GM12892 (cell line): Measurements from ENCODE around the gene TMEM187.

Experiments used
- POLR2A ChIP-seq: IDR thresholded peaks from 2 replicates; pipeline ENCODE4 v1.6.1; 2011; ENCODE audit warnings: low read depth, low read length, control low read depth
- POLR2AphosphoS5 ChIP-seq: IDR thresholded peaks from 2 replicates; pipeline ENCODE4 v1.6.1; 2011; ENCODE audit warnings: low read depth, low read length, control low read depth
- TAF1 ChIP-seq: IDR thresholded peaks from 2 replicates; pipeline ENCODE4 v1.6.1; 2011; ENCODE audit warnings: low read depth, mild to moderate bottlenecking, control low read depth, low read length, borderline replicate concordance

GRCh38 chrX:154006947-154007346 lies 34.4 kb downstream of the TMEM187 start:
- TF ChIP-seq TAF1, result no peak
- no peak for TF ChIP-seq POLR2A
- TF ChIP-seq POLR2AphosphoS5, result no peak
